ELR (cell line): Measurements from ENCODE around the gene PSMC4.

Experiments used
- DNase-seq: peaks from one replicate; pipeline ENCODE4 v3.0.0-alpha.2; 2015; ENCODE audit warnings: low read depth

PSMC4 gene

DNA sequence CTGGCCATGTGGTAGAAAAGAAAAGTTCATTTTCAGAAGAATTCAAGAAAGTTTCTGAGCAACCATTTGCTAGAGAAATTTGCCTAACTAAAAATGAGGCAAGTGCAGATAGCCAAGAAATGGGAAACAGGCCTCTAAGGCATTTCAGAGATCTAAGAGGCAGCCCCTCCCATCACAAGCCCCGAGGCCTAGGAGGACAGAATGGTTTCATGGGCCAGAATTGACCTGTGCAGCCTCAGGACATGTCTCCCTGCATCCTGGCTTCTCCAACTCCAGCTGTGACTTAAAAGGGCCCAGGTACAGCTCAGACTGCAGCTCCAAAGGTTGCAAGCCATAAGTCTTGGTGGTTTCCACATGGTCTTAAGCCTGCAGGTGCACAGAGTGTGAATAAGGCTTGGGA is 22.6 kb downstream of the PSMC4 start:
- no peak for DNase-seq

DNA sequence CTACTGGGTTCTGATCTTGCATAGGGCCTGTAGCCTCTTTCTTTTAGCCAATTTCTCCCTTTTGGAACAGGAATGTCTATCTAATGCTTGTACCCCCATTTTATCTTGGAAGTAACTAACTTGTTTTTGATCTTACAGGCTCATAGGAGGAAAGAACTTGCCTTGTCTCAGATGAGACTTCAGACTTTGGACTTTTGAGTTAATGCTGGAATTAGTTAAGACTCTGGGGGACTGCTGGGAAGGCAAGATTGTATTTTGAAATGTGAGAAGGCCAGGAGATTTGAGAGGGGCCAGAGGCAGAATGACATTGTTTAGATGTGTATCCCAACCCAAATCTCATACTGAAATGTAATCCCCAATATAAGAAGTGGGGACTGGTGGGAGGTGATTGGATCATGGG is 23.4 kb downstream of the PSMC4 start:
- no peak for DNase-seq

DNA sequence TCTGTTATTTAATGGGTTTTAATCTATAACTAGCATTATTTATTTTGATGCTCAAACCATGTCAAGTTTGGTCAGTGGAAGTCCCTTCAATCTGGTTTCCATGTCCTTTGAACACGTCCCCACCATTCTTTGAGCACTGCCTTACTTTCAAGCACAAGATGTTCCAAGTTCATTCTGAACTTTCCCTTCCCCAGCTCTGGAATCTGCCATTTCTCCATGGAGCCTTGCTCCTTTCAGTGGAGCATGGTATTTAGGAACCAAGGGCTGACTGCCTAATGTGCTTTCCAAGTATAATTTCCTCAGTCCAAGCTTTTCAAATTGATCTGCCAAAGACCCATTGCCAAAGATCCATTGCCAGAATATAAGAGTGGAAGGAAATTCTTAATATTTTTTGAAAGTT is 24.8 kb downstream of the PSMC4 start:
- no peak for DNase-seq

DNA sequence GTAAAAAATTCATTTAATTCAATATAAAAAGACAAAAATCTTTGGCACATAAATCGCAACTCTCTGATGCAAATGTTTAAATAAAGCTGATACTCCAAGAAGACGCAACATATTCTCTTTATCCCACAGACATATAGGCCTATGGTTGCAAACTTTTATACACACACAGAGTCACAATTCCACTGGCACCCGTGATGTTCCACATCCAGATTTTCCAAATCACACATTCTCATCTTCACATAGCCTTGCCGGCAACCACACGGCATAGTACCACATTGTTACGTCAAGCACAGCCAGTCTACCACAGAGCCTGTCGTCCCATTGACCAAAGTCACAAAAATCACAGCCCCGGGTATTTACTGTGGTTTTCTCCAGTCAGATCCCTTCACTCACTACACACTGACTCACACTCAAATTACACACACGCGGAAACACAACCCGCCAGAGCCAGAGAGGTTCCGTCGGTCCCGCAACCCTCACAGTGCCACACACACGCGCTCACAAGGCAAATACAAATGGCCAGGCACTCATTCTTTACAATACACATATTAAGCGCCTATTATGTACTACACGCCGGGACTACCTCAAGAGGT is 25.3 kb downstream of the PSMC4 start:
- peak; percentile 73 for DNase-seq

DNA sequence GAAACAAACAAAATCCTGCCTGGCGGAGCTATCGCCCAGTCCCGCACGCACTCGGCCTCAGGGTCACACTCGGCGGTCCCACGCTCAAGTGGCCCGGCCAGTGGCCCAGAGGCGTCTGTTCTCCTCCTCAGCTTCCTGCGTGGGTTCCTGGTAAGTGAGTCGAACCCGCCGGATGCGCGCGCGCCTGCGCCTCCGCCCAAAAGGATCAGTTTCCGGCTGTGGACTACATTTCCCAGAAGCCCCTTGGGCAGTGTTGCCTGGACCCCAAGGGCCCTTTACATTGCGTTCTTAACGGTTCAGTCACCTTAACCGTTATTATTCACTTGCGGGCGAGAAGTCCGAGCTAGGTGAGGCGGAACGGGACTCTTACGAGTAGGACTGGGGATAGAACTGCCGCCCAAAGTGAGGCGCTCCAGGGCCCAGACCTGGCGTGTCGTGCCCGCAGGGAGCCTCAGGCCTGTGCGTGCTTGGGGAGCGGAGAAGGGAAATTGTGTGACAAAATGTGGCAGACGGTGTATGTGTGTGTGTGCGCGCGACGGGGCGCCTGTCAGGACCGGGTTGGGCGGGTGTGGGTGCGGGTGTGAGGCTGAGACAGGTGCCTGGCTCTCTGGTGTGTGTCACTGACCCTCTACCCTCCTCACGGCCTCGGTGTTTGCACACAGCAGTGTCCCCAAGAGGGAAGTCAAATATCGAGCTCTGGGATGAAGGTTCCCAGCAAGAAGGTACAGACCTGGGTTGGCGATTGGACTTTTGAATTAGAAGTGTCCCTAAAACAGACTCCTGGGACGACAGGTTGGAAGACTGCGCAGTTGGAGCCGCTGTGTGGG is 26.1 kb downstream of the PSMC4 start, which contains the start of gene ZNF546:
TSS of gene ZNF546 (plus strand) at position 250 of the 827 bp plus-strand sequence. CDS start 1,267 bp downstream, outside the sequence.
- peak; percentile 95 for DNase-seq

DNA sequence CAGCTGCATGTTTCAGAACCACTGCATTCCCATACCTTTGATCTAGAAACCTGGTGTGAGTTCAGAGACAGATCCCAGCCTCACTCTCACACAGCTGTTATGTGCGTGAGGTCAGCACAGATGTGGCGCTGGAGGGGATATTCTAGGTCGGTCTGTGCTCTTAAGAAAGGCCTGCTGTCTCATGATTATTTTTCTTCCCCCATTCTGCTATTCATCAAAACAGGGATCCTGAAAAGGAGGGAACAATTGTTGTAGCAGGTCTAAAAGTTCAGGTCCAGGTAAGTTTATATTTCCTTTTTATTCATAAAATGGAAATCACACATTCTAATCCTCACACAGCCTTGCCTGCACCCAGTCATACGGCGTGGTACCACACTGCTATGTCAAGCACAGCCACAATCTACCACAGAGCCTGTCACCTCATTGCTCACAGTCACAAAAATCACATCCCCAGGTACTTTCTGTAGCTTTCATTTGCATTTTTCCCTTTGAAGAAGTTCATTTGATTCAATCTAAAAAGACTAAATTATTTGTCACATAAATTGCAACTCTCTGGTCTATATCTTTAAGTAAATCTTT is 26.8 kb downstream of the PSMC4 start:
- peak; percentile 33 for DNase-seq

DNA sequence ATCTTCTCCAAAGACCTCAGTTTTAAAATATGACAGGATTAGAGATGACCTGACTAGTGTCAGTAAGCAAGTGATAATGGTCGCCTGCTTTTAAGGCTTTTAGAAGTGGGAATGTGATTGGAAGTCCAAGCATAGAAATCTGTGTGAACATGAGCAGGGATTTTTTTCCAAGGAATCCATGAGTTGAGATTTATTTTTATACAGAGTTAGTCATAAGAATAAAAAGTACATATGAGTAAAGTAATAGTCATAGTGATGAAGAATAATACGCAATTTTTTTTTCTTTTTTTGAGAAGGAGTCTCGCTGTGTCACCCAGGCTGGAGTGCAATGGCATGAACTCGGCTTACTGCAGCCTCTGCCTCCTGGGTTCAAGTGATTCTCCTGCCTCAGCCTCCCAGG is 27.5 kb downstream of the PSMC4 start:
- peak; percentile 82 for DNase-seq

DNA sequence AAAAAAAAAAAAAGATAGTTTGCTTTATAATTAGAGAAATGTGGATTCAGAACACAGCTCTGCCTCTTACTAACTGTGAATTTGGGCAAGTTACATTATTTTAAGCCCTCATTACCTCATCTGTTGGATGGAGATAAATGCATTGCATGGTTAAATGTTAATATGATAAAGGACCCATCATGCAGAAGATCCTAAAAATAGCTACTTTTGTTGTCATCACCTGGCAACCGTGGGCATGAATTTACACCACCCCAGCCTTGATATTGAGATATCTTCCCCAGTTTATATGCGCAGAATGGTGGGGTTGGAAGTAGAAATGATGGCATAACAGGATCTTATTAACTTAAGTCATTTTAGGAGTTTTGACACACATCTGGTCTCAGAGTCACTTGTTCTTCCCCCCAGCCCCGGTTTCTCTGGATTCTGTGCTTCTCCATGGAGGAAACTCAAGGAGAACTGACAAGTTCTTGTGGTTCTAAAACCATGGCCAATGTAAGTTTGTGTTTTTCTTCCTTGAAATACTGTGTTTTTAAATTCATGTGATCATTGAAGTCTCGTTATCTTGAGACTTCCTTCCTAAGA is 34.8 kb downstream of the PSMC4 start:
- DNase-seq, result no peak

DNA sequence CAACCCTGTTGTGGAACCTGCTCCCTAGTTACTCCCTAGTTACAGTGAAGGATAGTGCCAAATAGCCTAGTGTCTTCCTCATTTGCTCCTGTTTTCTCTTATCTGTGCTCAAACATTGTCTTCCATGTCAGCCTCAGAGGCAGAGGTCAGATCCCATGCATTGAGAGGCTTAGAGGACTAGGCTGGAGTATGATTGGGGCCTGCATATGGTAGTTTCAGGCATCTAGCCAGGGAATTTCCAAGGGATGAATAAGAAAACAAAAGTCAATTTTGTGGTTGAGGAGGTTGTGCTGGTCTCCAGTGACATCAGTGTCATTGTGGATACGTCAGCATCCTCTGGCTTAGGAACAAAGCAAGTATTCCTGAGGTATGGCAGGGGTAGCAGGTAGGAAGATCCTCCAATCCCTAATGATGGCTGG is 35.3 kb downstream of the PSMC4 start:
- peak; percentile 91 for DNase-seq

DNA sequence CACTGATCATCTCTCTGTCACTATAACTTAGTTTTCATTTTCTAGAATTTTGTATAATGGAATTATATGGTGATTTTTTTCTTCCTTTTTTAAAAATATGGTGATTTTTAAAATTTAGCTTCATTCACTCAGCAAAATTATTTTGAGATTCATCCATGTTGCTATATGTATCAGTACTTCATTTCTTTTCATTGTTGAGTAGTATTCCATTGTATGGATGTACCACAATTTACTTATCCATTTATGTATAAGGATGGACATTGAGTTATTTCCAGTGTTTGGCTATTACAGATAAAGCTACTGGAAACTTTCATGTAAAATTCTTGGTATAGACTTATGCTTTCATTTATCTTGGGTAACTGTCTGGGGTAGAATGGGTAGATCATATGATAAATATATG is 38.7 kb downstream of the PSMC4 start:
- DNase-seq, result no peak

DNA sequence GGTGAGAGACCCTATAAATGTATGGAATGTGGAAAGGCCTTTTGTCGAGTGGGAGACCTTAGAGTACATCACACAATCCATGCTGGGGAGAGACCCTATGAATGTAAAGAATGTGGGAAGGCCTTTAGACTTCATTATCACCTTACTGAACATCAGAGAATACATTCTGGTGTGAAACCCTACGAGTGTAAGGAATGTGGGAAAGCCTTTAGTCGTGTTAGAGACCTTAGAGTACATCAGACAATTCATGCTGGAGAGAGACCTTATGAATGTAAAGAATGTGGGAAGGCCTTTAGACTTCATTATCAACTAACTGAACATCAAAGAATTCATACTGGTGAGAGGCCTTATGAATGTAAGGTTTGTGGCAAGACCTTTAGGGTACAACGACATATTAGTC is 43.0 kb downstream of the PSMC4 start:
- no peak for DNase-seq

DNA sequence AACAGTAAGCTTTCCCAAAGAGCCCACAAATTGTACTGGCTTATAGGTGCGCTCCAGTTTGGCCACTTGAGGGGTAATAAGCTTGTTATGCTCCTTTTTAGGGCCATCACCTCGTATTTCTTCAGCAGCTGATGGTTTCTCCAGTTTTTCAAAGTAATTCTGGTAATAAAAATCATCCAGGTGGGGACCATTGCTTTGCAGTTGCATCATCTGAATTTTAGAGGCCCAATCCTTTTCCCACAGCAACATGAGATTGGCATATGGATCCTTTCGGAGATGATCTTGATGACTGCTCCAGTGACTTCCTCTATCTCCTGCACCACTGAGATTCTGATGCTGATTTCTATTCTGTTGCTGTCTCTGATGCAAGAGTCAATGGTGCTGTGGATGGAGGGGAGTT is 53.0 kb downstream of the PSMC4 start:
- no peak for DNase-seq

DNA sequence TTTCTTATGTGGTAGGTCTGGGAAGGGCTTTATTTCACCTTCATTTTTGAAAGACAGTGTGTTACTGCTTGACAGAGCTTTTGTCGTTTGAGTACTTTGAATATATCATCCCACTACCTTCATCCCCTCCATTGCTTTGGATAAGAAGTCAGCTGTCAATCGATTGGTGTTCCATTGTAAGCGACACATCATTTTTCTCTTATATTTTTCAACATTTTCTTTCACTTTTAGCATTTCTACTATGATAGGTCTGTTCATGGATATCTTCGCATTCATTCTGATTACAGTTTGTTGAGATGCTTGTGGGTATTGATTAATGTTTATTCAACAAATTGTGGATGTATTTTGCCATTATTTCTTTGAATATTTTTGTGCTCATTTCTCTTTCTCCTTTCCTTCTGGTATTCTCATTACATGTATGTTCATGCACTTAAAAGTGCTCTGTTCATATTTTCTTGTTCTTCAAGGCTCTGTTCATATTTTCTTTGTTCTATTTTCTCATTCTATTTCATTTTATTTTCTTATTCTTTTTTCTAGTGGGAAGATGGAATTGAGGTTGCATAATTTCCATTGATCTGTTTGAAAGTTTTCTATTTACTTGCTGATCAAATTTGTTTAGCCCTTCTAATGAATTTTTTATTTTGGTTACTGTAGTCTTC is 55.1 kb downstream of the PSMC4 start:
- DNase-seq, result no peak

DNA sequence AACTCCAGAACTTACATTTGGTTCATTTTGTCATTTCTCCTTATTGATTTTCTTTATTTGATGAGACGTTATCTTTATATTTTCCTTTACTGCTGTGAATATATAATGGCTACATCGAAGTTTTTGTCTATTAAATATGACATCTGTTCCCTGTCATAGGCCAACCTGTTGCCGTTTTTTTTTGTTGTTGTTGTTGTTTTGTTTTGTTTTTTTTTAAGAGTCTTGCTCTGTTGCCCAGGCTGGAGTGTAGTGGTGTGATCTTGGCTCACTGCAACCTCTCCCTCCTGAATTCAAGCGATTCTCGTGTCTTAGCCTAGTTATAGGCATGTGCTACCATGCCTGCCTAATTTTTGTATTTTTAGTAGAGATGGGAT is 55.6 kb downstream of the PSMC4 start:
- DNase-seq, result no peak
